GM19463 (cell line): Measurements from ENCODE around the gene WBP2NL.
"Not testable (repeated sequence)": the region's sequence is repeated elsewhere in the genome, so short reads cannot be mapped to it uniquely, and the experiment has no call there.

Experiments
- ATAC-seq: cut with Tn5 transposase; IDR thresholded peaks from one replicate; pipeline ENCODE4 v1.9.1; 2021; ENCODE audit warnings: mild to moderate bottlenecking, moderate library complexity; ENCODE audit not compliant: unreplicated experiment

The WBP2NL gene

DNA sequence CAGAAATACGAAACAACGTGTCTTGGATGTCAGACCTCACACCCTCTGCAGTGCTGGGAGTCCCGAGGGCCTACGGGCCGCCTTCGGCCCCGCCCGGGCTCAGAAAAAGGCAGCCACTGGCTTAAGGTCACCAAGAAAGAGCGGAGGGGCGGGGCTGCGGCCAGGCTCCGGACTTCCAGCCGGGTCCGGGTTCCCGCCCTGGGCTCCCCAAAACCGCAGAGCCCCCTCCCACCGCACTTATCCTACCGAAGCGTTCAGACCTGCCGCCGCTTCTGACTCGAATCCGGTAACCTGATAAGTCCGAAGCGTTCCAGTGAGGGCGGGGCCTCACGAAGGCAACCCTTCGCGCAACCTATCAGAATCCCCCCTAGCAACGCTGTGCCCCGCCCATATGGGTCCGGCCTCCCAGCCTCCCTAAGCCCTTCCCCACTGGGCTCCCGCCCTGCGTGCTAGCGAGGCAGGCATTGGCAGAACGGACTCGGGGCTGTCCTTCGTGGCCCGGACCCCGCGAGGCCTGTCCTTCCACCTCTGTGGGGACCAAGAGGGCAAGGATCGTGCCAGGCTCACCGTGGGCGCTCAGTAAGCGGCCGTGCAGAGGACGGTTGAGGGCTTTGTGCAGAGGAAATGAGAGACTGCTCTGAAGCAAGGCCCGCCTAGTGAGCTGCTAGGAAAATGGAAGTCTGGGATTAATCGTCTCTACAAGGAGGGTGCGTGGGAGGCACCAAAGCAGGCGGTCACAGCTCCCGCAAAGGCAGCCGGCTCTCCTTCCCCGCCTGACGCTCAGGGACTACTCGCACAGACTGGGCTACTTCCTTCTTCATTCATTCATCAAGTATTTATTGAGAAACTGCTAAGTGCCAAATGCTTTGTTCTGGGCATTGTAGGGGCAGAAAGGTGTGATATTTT, 72.2 kb downstream of the WBP2NL start, which contains the start of gene NAGA:
Gene NAGA, minus strand, starts transcription at position 296 of the 906 bp plus-strand sequence. CDS start 515 bp downstream, outside the sequence.
- peak; percentile 93 for ATAC-seq

DNA sequence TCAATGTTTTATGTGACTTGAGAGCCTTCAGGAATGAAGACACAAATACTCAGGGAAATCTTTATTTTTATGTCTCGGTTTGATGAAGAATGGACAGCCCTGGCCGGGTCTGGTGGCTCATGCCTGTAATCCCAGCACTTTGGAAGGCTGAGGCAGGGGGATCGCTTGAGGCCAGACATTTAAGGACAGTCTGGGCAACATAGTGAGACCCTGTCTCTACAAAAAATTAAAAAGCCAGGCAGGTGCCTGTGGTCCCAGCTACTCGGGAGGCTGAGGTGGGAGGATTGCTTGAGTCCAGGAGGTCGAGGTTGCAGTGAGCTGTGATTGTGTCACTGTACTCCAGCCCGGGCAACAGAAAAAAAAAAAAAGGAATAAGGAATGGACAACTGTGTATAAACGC, 72.9 kb downstream of the WBP2NL start:
- ATAC-seq = not testable (repeated sequence)

DNA sequence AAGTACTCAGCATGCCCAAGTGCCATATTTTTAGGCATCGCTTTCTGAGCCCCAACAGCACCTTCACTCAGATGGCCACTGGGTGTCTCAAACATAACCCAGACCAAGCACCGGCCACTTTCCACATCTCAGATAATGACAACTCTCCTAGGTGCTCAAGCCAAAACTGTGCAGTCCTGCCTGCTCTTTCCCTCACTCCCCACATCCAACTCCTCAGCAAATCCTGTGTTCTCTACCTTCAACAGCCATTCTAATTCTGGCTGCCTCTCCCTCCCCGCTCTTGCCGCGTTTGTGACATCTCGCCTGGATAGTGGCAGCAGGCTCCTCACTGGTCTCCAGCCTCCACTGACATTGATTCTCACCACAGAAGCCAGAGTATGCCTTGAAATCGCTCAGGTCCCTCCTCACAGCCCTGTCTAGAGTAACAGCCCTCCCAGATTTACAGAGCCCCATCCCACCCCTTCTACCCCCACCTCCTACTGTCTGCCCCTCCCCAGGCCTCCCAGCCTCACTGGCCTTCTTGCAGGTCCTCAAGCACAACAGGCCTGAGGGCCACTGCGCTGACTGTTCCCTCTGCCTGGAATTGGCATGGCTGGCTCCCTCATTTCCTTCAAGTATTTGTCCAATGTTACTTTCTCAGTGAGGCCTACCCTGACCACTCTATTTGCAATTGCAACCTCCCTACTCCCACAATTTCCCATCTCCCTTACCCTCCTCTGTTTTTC, 74.2 kb downstream of the WBP2NL start:
- ATAC-seq = no peak

DNA sequence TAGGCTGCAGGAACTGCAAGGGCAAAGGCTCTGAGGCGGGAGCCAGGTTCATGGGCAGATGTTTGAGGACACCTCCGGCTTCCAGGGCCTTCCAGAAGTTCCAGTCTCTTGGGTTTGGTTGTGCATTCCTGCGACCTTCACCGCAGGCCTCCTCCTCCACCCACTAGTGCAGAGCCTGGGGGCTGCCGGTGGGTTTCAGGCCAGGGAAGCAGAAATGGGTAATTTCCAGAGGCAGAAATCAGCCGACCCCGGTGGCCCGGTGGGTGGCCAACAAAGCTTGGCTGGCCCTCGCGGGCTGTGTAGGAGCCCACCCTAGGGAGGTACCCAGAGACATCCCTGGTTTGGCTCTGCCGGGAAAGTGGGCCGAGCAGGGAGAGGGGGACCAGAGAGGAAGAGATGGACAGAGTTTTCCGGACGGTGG, 75.0 kb downstream of the WBP2NL start:
- no peak for ATAC-seq

DNA sequence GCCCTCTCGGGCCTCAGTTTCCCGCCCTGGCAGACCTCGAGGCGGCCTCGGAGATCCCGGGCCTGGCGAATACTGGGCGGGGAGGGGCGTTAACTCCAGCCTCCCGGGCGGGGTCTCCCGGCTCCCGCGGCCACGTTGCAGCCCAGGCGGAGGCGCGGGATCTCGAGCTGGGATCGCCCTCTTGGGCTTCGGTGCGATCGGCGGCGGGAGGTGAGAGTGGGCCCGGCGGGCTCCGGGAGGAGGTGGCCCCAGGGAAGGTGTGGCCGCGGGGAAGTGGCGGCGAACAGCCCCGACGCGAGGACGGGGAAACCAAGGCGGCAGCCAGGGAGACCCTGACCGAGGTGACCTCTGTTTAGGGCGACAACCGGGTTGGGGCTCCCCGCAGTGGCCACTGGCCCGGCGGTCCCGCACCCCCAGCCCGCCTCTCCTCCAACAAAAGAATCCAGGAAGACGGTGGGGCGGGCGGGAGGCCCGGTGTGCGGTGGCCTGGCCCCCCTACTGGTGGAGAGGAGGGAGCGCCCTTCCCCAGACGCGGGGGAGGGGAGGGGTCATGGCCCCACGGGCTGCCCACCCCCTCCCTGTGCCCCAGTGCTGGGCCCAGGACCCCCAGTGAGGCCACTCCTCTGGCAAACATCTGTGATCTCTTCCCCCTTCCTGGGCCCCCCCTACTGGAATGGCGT, 75.7 kb downstream of the WBP2NL start, which contains the start of gene PHETA2:
Gene PHETA2, plus strand, starts transcription at position 117 of the 680 bp plus-strand sequence. CDS start 3,046 bp downstream, outside the sequence.
- ATAC-seq = no peak

DNA sequence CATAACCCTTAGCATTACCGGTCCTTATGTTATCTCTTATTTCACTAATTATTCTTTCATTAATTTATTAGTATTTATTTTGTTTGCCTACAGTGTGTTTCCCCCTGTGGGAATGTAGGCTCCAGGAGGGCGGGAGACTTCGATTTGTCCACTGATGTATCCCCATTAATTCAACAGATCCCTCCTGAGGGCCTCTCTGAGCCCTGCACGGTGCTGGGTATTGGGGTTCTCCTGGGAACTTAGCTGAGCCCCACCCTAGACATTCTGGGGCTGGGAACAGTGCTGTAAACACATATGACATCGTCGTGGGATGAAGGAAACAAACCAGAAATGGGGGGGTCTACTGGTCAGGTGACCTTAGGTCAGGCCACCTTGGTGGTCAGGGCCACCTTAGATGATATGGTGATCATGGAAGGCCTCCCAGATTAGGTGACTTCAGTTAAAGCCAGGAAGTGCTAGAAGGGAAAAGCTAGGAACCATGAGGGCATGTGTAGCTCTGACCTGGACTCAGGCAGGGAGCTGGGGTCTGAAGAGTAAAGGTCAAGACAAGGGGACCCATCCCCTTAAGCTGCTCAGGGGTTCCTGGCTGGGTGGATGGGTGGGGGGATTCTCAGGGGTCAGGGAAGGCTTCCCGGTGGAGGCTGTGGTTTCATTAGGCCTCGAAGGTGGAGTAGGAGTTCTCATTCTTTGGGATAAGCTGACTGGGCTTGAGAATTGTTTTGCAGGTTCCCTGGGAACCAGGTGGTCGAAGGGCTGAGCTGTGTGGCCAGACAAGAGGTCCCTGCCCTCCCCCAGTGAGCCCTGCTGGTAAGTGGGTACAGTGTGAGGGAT, 76.5 kb downstream of the WBP2NL start:
- ATAC-seq = no peak

DNA sequence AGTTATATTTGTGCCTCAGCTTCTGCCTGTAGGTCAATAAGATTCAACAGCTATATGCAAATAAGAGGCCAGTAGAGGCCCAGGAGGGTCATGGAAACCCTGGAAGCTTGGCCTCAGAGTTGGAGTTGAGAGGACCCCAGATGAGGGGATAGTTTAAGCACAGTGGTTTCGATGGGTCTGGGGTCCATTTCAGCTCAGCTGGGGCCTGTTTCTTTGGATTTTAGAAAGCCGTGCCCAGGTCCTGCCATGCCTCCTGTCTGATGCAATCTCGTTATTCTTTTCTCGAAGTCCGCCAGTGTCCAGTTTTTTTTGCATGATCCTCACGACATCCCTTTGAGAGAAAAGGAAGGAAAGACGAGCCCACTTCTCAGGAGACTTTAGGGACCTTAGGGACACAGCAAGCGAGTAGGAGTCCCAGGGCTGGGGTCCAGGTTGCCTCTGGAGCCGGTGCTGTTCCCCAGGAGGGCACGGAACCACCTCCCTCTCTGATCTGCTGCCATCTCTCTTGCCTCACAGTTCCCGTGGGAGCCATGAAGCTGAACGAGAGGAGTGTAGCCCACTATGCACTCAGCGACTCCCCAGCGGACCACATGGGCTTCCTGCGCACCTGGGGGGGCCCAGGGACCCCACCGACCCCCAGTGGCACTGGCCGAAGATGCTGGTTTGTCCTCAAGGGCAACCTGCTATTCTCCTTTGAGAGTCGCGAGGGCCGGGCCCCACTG, 78.3 kb downstream of the WBP2NL start:
- no peak for ATAC-seq

DNA sequence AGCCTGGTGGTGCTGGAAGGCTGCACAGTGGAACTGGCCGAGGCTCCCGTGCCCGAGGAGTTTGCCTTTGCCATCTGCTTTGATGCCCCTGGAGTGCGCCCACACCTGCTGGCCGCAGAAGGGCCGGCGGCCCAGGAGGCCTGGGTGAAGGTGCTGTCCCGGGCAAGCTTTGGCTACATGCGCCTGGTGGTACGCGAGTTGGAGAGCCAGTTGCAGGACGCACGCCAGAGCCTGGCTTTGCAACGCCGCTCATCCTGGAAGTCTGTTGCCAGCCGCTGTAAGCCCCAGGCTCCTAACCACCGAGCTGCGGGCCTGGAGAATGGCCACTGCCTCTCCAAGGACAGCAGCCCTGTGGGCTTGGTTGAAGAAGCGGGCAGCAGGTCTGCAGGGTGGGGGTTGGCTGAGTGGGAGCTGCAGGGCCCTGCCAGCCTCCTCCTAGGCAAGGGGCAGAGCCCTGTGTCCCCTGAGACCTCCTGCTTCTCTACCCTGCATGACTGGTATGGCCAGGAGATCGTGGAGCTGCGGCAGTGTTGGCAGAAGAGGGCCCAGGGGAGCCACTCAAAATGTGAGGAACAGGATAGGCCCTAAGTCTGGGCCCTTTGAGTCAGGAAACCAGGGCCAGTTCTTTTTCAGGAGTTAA, 79.0 kb downstream of the WBP2NL start:
- no peak for ATAC-seq
